GM19328 (cell line): ENCODE results near the gene SIAE.

Experiments used
- ATAC-seq: cut with Tn5 transposase; IDR thresholded peaks from one replicate; pipeline ENCODE4 v1.9.1; 2021; ENCODE audit warnings: mild to moderate bottlenecking, moderate library complexity; ENCODE audit not compliant: unreplicated experiment

The SIAE gene

DNA sequence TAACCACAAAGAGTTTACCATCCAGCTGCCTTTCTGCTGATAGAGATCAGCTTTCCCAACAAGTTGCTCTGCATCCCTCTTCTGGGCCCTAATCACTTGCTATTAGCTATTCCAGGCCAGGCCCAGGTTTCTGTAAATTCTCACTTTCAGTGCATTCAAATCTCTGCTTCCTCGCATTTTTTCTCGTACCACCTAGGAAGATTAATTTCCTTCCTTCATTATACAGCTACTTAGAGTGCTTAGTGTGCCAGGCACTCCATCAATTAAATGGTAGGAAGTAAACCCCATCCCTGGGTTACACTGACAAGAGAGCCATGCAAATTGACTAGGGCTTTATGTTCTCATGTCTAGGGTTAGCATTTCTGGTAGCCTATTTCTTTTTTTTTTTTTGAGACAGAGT lies 9.7 kb downstream of the SIAE start:
- ATAC-seq: no peak

DNA sequence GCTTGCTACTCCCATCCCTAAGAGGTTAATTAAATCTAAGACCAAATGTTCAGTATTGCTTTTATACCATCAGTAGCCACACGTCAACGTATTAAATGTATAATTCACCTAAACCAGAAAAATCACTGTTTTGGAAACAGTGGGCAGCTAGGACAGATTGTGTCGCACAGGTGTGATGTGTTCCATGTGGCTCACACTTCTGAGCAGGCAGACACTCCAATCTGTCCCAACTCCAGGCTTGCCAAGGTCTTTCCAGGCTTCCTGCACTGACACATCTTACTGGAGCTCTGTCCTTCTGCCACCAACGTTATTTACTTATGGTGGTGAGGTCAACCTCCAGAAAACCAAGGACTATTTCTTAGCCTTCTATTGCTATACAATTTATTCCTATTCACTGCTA lies 11.4 kb downstream of the SIAE start:
- ATAC-seq: no peak

DNA sequence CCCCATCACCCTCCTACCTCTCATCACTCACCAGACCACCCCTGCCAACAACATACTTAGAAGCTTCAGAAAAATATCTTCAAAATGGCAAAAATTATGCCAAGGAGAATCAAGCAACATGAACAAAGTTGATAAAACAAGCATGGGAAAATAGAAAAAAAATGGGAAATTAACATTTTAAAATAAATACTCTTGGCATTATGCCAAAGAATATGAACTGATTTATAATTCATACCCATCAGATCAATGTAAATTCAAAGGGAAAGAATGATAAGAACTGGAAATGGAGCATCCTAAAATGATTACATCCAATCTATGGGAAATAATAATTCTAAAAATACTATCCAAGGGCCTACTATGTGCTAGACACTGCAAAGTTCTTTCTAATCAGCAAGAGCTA lies 12.0 kb downstream of the SIAE start:
- ATAC-seq: no peak

DNA sequence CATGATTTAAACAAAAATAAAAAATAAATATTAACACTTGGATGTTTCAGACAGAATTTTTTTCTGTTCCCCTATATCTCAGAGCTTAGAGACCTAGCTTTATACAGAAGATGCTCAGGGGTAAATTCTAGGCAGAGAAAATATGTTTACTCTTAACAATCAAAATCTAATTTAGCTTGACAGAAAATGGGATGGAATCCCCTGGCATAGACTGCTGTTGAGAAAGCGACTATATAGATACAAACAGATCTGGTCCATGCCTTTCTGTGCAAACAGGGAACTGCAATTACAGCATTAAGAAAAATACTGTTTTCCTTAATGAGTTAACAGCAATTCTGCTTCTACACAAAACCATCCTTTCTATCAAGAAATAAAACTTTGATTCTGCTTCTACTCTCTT lies 14.6 kb downstream of the SIAE start:
- ATAC-seq: no peak

DNA sequence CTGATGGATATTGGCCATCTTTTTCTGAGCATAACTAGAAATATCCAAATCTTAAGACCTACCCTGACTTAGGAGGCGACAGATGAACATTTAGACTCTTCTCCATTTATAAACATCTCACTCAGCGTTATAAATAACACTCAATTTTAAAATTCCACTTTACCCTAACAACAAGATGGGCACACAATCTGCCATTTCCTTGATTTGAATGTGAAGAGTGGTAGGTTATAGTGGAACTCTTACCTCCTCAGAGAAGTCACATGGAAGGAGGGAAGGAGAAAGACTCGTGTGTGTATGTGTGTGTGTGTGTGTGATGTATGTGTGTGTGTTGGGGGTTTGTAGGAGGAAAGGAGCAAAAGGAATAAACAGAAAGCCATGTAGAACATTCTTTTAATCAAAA lies 15.0 kb downstream of the SIAE start:
- no peak for ATAC-seq

DNA sequence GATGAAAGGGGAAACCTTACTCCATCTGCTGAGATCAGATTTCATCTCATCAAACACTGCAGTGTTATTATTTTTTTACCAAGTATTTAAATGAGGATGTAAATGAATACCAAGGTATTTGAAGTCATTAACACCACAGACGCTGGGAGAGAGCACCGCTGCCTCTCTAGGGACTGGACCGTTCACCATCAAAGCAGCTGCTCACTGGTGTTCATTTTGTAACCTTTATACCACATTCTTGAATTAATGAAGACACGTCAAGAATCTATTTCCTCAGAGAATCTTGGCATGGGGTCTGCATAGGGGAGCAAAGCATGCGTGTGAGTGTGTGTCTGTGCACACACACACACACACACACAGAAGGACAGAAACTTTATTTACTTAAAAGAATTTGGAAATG lies 15.6 kb downstream of the SIAE start:
- ATAC-seq: no peak

DNA sequence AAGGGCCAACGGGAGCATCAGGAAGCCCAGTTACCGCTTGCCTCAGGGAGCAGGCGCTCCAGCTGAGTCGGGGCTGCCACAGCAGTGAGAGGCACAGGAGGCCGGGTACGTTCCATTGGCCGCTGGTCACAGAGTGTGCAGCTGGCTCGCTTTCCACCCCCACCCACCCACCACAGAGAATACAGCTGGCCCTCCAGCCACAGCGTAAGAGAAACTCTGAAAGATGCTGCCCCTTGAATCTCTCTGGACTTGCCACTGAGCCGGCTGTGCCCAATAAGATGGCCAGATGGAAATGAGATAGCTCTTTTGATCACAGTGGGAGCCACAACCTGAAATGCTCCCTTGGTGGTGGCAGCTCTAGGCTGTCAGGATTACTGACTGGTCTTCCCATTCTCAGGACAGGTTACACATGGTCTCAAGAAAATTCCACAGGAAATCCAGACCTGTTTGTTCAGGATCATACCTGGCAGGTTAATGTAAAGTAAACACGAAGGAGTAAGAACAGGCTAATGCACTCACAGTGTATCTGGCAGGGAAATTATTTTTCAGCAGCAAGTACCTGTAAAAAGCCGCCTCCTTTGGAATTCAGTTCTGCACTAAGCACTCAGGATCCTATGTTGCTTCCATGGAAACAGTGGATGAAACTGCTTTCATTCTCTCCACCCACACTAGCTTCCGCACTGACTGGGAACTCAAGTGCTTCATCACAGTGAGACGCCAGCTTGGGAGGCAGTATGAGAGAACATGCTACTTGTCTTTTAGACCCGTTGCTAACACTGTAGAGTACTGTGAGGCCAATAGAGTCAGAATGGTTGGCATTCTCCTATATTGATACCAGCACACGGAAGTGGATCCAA lies 16.5 kb downstream of the SIAE start:
- no peak for ATAC-seq

DNA sequence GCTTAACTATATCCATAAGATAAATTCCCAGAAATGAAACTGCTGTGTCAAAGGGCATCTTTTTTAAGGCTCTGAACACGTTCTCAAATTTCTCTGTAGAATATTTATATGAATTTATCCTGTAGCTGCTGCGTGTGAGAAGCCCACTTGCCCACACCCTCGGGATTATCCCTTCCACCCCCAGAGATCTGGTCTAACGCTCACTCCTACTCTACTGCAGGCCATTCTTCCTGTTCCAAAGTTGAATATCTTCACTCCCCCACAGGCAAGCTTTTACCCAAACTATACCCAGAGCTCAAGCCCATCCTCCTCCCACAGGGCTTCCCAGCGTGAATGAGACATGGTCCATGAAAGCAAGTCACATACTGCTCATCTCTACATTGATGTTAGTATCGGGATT lies 24.9 kb downstream of the SIAE start:
- ATAC-seq: no peak

DNA sequence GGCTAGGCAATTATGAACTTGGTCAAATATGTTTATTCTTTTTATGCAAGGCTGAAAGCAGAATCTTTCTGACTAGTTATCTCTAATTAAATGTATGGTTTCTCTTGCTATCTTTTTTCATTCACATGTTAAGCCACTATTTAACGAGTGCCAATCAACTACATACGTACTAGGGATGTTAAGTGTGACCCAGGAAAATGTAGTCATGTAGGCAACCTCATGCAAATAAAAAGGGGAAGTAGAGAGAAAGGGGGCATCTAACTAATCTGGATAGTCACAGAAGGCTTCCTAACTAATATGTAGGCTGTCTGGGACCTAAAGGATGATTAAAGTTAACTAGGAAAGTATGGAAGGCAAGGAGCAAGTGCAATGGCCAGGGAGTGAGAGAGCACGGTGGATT lies 27.4 kb downstream of the SIAE start:
- ATAC-seq: no peak

DNA sequence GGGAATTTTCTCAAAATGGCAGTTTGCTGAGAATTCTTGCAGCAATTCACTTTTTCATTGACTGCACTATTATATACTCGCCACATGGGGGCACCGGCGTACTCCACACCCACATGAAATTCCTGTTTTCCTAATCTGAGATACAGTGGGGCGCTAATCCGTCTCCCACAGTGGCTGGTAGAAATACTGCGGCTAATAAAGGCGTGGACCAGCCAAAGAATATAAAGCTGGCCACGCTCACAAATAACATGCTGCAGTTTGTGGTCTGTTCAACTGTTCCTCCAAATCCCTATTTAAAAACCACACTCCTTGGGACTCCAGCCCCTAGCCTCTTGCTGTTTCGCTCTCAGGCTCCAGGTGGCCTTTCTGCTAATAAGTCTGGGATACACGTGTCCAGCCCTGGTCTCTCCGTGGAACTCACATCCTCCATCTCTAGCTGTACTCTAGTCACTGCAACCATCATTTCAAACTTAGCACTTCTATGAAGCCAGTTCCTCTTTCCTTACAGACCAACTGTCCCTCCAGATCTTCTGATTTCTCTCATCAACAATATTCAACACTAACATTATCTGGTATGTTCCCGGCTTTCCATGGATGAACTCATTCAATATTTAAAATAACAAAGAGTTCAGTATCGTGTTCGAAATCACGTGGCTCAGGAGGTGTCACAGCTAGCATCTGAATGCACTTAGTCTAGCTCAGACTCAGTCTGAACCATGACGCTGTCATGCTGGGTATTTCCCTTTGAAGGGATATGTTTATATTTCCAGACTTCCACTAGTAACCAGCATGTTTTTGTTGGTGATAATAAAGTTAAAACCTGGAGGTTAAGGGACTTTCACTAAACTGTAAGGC lies 28.9 kb downstream of the SIAE start:
- no peak for ATAC-seq

DNA sequence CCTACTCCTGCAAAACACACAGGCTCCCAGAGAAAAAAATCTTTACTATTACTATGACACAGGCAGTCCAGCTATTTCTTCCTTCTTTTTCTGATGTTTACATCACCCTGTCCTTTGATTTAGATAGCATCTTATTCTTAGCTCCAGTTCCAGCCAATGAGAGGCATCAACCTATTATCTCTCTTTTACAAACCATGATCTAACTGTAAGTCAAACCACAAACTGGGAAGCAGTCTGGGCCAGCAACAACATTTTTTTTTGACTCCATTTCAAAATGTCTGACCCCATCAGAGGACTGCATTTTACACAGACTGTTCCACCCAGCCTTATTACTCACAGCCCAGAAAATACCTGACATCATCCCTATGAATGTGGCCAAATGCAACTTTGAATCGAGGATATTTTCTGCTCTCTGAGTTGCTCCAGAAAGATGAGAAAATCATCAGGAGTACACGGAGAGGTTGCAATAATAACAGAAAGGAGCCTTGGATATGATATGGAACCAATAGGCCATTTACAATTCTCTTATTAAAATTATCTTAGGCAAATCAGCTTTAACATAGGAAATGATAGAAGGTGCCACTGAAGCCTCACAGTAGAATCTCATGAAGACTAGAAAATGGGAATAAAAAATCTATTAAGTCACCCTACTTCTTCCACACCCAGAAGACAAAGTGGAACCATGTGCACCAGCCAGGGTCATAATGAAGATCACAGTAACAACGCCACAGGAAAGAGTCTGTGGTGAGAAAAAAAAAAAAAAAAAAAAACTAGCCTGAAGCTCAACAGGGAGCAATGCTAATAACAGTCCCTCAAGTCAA lies 29.7 kb downstream of the SIAE start:
- no peak for ATAC-seq

DNA sequence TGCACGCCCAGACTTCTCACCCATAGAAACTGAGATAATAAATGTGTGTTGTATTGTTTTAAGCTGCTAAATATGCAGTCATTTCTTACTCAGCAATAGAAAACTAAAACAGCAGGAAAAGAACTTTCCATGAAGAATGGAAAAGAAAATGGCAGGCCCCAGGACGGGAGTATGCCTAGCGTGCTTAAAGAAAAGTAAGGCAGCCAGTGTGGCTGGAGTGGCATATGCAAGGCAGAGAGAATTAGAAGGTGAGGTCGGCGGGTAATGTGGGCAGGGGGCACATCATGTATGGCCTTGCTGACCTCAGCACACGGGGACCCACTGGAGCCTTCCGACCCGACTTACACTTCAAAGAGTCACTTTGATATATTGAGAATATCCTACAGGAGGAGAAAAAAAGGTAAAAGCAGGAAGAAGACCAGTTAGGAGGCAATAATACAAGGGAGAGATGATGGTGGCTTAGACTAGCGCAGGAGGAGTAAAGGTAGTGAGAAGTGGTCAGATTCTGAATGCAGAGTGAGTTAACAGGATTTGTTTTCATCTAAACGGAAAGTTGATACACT lies 30.4 kb downstream of the SIAE start:
- no peak for ATAC-seq

DNA sequence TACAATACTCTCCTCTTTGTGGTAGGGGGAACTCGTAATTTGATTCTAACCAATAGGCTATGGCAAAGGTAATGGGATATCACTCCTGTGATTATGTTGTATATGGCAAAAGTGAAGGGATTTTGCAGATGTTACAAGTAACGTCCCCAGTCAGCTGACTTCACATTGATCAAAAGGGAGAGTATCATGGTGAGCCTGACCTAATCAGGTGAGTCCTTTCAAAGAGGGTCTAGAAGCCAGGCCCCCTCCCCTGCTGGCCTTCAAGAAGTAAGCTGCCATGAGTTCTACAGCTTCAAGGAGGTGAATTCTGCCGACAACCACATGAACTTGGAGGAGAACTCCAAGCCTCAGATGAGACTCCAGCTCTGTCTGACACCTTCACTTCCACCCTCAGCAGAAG lies 30.9 kb downstream of the SIAE start:
- ATAC-seq: no peak

DNA sequence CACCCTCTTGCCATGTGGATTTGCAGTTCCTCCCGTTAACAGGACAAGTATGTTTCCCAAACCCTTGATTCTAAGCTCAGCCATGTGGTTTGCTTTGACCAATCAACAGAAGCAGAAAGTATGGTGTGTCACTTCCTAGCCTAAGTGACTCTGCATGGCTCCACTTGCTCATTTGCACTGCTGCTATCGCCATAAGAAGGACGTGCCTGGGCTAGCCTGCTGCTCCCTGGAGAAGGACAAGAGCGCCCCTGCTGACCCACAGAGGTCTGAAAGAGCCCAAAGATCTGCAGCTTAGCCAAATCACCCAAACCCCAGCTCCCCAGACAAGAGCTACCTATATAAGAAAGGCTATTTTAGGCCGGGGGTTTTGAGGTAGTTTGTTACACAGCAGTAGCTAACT lies 32.9 kb downstream of the SIAE start:
- ATAC-seq: no peak

DNA sequence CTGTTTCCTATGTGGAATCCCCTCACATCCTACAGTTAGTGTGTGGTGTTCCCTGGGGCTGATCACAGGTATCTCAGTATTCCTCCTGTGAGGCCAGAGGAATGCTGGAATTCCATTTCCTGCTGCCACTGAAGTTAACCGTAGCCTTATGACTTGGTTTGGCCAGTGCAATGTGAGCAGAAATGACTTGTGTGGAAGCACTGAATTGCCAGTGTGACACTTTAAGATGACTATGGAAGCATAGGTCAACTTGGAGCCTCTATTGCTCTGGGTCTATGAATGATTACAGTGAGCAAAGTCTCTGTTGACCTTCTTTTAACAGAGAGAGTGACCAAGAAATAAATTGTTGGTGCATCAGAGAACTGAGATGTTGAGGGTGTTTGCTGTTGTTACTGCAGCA lies 34.4 kb downstream of the SIAE start:
- no peak for ATAC-seq

DNA sequence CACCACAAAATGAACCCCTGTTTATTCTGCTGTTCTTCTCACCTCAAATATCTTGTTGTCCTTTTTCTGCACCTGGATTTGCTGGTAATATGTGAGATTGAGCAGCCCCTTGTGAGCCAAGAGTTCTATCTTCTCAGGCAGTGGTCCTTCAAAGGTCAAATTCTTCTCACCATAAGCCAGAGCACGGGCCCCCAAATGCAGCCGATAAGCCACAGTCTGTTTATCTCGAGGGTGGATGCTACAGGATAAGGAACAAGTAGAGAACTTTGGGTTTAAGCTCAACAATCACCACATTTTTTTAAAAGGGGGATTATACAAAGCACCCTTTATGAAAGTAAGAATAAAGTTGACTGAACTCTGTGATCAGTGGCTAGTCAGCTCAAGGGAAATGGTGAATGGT lies 35.0 kb downstream of the SIAE start:
- ATAC-seq: no peak

DNA sequence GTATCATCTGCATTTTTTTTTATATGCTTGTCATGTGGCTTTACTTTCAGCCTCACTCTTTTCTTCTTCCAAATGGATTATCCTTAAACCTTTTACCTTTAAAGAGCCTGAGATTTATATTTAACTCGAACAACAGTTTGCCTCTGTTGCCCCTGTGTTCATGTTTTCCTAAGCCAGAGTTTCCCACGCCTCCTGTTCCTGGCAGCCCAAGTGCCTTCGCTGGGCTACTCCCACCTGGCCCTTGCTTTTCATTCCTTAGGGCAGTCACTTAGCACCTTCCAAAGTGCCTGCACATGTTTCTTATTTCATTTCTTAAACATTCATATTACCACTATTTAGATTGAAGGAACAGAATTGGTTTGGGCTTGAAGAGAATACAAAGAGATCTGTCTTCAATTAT lies 37.6 kb downstream of the SIAE start:
- ATAC-seq: no peak

DNA sequence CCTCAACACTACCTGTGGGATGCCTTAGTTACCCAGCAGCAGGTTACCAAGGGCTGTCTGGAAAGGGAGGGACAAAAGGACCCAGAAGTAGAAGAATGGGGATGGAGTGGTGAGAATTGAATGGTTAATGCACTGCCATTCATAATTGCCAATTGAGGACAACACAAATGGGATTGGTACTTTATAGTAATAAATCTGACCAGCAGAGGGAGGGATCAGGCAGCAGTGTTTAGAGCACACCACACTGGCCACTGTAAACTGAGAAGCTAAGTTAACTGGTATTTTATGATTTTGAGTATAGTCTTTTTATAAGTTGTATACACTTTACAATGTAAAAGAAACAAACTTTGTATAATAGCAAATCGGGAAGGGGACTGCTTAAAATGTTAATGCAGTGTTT lies 40.2 kb downstream of the SIAE start:
- ATAC-seq: no peak

DNA sequence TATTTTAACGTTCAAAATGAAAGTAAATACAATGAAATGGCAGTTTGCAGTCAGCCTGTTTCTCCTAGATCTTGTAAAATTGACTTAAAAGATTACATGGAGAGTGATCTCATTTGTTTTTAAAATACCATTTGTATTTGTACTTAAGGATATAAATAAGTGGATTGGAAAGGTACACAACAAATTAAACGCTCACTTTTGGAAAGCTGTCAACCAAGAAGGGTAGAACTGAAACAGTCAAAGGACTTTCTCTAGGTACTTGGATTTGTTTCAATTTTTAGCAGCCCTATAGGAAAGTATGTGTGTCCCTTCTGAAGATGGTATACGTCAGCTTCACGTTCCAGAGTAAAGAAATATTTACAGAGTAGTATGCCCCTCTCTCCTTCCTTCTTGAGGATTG lies 43.6 kb downstream of the SIAE start:
- no peak for ATAC-seq

DNA sequence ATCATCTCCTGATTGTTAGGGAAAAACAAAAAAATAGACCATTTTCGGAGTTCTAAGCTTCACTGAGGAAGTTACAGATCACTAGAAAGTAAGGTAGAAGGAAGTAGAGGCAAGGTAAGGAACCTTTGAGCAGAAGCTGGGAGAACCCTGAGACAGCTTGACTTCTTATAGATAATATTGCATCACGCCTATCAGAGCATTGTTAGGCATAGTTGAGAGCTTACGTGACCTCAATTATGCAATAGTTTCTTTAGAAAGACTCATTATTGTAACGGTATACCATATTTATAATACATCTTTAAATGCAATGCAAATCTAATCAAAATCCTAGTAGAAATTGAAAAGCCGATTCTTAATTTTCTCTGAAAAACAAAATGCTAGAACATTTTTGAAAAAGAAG lies 46.0 kb downstream of the SIAE start:
- no peak for ATAC-seq

DNA sequence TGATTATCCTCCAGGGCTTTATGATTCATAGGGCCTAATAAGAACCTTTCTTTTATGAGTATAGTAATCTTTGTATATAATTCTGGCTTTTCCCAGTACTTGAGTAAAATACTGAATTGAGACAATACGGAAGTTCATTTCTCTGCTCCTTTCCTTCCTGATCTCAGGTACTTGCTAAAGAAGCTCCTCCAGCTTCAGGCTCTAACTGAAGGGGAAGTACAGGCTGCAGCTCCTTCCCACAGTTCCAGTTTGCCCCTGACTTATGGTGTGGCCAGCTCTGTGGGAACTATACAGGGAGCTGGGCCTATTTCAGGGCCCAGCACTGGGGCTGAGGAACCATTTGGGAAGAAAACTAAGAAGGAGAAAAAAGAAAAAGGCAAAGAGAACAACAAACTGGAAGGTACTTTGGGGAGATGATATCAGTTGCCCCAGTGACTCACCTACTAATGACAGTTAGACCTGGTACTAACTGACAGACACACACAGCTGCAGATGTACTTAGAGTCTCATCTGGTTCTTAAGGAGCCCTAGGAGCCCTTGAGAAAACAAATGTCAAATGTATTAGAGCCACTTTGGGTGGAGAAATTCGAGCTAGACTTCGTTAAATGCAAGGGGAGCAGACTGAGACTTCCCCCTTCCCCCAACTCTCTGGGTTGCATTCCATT lies 47.9 kb downstream of the SIAE start:
- no peak for ATAC-seq
